HCT116 (cell line): ENCODE data around the gene PAAF1.

Experiments
- CEBPB ChIP-seq: IDR thresholded peaks from 2 replicates; pipeline ENCODE4 v1.6.1; 2012; ENCODE audit warnings: low read depth
- EGR1 ChIP-seq: IDR thresholded peaks from 2 replicates; pipeline ENCODE4 v1.6.1; 2012; ENCODE audit warnings: low read depth
- EZH2 ChIP-seq: fragments of 200-600 bp; sonication (generic); IDR thresholded peaks from 2 replicates; pipeline ENCODE4 v1.6.1; 2017; ENCODE audit warnings: antibody characterized with exemption, mixed run types
- EZH2phosphoT487 ChIP-seq: fragments of 200-600 bp; IDR thresholded peaks from 2 replicates; pipeline ENCODE4 v1.6.1; 2018; ENCODE audit warnings: antibody characterized with exemption, borderline replicate concordance
- POLR2A ChIP-seq: IDR thresholded peaks from 2 replicates; pipeline ENCODE4 v1.7.0; 2011; ENCODE audit warnings: borderline replicate concordance; ENCODE audit not compliant: insufficient read depth, insufficient read length; ENCODE audit errors: extremely low read depth
- POLR2AphosphoS5 ChIP-seq: IDR thresholded peaks from 2 replicates; pipeline ENCODE4 v1.6.1; 2011; ENCODE audit warnings: mild to moderate bottlenecking, low read depth, low read length, moderate library complexity
- RAD21 ChIP-seq: IDR thresholded peaks from 2 replicates; pipeline ENCODE4 v1.6.1; 2012; ENCODE audit warnings: low read depth, mild to moderate bottlenecking
- SIN3A ChIP-seq: IDR thresholded peaks from 2 replicates; pipeline ENCODE4 v1.6.1; 2012; ENCODE audit warnings: low read depth
- TF ChIP-seq, protein P1 (sequence below), 3 experiments: fragments of 200-600 bp in 1 of 3; sonication (generic) in 1 of 3; IDR thresholded peaks in 2 of 3; conservative IDR thresholded peaks in 1 of 3; 2 replicates each; pipeline ENCODE4 v1.5.1; 2012 to 2017; ENCODE audit warnings: low read depth in 2 of 3, low read length in 2 of 3, antibody characterized with exemption in 1 of 3, borderline replicate concordance in 1 of 3, control low read depth in 1 of 3, mild to moderate bottlenecking in 1 of 3, mixed read lengths in 1 of 3, mixed run types in 1 of 3, moderate library complexity in 1 of 3; ENCODE audit not compliant: insufficient read depth in 1 of 3
- TF ChIP-seq, protein P2 (sequence below): IDR thresholded peaks from 2 replicates; pipeline ENCODE4 v1.6.1; 2012
- TF ChIP-seq, protein P3 (sequence below): IDR thresholded peaks from 2 replicates; pipeline ENCODE4 v1.6.1; 2012; ENCODE audit warnings: low read depth

- TF ChIP-seq RAD21 (no peak), POLR2AphosphoS5 (no peak), EGR1 (no peak), POLR2A (no peak), SIN3A (no peak), EZH2 (no peak), EZH2phosphoT487 (no peak), CEBPB (no peak)
- TF ChIP-seq, protein P1, sequence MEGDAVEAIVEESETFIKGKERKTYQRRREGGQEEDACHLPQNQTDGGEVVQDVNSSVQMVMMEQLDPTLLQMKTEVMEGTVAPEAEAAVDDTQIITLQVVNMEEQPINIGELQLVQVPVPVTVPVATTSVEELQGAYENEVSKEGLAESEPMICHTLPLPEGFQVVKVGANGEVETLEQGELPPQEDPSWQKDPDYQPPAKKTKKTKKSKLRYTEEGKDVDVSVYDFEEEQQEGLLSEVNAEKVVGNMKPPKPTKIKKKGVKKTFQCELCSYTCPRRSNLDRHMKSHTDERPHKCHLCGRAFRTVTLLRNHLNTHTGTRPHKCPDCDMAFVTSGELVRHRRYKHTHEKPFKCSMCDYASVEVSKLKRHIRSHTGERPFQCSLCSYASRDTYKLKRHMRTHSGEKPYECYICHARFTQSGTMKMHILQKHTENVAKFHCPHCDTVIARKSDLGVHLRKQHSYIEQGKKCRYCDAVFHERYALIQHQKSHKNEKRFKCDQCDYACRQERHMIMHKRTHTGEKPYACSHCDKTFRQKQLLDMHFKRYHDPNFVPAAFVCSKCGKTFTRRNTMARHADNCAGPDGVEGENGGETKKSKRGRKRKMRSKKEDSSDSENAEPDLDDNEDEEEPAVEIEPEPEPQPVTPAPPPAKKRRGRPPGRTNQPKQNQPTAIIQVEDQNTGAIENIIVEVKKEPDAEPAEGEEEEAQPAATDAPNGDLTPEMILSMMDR (IDR thresholded peaks at IDR 0.05 in 2 of 3, conservative IDR thresholded peaks at IDR 0.05 in 1 of 3; ENCODE audit: borderline replicate concordance in 1 of 3, insufficient read depth in 1 of 3, low read depth in 2 of 3, low read length in 2 of 3), result no peak
- TF ChIP-seq, protein P2, sequence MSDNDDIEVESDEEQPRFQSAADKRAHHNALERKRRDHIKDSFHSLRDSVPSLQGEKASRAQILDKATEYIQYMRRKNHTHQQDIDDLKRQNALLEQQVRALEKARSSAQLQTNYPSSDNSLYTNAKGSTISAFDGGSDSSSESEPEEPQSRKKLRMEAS, result no peak
- TF ChIP-seq, protein P3, sequence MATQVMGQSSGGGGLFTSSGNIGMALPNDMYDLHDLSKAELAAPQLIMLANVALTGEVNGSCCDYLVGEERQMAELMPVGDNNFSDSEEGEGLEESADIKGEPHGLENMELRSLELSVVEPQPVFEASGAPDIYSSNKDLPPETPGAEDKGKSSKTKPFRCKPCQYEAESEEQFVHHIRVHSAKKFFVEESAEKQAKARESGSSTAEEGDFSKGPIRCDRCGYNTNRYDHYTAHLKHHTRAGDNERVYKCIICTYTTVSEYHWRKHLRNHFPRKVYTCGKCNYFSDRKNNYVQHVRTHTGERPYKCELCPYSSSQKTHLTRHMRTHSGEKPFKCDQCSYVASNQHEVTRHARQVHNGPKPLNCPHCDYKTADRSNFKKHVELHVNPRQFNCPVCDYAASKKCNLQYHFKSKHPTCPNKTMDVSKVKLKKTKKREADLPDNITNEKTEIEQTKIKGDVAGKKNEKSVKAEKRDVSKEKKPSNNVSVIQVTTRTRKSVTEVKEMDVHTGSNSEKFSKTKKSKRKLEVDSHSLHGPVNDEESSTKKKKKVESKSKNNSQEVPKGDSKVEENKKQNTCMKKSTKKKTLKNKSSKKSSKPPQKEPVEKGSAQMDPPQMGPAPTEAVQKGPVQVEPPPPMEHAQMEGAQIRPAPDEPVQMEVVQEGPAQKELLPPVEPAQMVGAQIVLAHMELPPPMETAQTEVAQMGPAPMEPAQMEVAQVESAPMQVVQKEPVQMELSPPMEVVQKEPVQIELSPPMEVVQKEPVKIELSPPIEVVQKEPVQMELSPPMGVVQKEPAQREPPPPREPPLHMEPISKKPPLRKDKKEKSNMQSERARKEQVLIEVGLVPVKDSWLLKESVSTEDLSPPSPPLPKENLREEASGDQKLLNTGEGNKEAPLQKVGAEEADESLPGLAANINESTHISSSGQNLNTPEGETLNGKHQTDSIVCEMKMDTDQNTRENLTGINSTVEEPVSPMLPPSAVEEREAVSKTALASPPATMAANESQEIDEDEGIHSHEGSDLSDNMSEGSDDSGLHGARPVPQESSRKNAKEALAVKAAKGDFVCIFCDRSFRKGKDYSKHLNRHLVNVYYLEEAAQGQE, result no peak
Measured at GRCh38 chr11:73972187-73972586, 95.4 kb downstream of the PAAF1 start.
